NCI-H1694 (cell line): ENCODE data around the gene CHKA.
A peak's percentile ranks its signal among the peaks of the same experiment; 100 is the strongest.

ENCODE experiments used
- DNase-seq: peaks from one replicate; lab custom pipeline; 2025; lab: John Stamatoyannopoulos, UW

The CHKA gene

DNA sequence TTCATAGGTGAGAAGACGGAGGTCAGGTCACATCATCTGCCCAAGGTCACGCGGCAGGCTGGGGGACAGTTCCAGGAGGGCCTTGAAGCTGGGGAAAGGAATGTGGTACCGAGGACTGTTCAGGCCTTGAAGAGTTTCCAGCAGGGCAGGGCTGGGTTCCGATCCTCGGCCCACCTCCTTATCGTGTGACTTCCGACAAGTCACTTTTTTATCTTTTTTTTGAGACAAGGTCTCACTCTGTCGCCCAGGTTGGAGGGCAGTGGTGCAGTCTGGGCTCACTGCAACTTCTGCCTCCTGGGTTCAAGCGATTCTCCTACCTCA lies 90.1 kb downstream of the CHKA start:
- DNase-seq = no peak

DNA sequence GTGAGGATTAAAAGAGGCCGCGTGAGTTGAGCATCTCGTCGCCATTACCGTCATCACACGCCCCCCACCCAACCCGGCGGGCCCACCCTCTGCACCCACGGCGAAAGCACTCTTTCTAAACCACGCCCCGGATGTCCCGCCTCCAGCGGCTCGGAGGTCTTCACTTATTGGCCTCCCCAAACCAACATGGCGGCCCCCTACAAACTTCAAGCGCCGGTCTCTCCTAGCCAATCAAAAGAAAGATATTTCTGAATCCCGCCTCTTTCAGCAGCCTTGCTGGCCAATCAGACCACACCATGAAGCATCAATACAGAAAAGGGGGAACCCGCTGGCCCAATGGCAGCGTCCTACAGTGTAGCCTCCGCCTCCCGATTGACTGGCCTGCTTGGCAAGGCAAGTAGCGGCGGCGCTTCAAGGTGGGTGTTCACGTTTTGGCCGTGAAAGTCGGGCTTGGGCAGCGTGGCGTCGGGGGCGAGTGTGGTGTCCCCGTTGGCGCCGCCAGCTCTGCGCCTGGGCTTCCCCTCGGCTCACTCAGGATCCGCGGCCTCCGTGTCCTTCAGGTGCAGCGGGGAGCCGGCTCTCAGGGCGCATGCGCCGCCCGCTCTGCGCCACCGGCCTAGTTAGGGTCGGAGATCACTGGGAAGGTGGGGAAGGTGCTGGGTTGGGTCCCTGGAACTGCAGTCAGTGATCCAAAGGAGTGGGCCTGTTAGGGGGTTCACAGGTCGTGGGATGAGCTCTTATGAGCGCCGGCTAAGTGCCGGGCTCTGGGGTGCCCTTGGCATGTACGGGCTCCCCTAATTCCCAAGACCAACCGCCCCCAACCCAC lies 90.7 kb downstream of the CHKA start, which contains the start of gene NDUFS8:
Gene NDUFS8 (plus strand): TSS at position 364 of the 826 bp plus-strand sequence. CDS start 1,471 bp downstream, outside the sequence.
- peak; percentile 97 for DNase-seq

DNA sequence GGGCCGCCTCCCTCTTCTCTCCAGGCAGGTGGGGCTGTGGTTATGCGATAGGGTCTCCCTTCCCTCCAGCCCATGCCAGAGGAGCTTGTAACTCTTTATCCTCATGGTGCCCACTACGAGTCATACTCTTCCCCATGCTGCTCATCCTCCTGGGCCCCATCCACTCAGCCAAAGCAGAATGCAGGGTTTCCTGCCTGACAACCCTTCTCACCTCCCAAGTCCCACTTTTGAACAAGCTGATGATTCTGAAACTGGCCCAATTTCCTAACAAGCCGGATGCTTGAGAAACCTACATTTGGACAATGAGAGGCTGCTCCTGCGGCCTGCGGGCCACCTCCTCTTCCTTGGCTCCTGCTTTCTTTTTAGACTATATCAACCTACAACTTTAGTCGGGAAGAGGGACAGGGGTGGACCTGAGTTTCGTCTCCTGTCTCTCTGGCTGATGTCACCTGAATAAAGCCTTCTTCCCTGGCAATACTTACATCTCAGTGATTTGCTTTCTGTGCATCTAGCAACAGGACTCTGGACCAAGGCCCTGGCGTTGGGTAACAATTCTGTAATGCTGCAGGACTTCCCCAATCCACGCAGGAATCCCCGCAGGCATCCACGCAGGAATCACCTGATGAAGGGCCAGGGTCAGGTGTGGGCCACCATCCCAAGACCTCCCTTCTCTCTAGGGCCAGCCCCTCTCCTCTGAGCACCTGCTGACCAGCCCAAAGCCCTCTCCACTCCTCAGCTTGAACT lies 92.2 kb downstream of the CHKA start:
- no peak for DNase-seq

DNA sequence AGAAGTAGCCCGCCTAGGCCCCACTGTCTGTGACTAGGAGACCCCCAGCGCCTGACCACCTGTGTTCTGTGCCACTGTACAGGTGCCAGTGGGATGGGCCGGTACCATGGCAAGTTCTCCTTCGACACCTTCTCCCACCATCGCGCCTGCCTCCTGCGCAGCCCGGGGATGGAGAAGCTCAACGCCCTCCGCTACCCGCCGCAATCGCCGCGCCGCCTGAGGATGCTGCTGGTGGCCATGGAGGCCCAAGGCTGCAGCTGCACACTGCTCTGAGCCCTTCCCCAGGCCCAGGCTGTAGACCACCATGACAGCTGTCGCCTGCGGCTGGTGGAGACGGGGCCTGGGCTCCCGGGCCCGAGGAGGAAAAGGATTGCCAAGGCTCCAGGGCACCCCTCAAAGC lies 93.5 kb downstream of the CHKA start:
- no peak for DNase-seq

DNA sequence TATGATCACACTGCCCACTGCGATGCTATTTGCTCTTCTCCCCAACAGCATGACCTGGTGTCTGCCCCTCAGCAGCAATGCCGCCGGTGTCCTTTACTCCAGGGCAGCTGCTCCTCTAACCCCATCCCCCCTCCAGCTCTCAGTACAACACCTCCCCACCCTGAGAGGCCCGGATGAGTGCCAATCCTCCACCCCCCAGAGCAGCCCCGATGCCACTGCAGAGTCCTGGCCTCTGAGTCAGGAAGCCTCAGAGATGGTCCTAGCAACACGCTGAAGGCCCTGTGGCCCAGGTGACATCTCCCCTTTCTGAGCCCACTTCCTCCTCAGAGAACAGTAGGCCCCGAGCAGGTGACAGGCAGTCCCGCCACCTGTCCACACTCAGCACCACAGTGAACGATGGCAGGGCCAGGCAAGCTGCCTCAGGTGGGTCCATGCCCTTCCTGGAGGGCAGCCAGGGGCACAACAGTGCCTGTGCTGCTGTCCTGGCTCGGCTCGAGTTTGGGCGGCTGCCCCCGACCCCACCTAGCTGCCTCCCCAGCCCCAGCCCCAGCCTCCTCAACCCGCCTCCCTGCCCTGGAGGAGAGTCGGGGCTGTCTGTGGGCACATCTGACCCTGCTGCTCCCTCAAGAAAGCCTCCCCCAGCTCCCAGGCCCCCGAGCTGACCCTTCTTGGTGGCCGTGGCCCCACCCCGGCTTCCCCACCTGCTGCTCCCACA lies 94.6 kb downstream of the CHKA start:
- no peak for DNase-seq

DNA sequence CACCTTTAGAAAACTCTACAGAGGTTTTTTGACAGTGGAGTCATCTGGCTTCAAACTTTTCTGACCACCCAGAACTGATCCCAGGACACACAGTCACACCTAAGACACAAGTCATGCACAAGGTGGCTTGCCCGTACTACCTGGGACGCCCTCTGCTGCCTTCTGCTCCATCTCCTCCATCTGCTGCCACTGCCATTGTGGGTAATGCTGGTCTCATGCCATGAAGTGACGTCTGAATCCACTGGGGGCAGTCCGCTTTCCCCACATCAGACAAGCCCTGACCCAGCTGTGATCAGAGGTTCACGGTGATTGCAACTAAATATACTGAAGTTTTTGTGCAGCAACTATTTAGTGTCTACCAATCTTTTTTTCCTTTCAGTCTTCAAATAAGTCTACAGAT lies 96.1 kb downstream of the CHKA start:
- DNase-seq = no peak

DNA sequence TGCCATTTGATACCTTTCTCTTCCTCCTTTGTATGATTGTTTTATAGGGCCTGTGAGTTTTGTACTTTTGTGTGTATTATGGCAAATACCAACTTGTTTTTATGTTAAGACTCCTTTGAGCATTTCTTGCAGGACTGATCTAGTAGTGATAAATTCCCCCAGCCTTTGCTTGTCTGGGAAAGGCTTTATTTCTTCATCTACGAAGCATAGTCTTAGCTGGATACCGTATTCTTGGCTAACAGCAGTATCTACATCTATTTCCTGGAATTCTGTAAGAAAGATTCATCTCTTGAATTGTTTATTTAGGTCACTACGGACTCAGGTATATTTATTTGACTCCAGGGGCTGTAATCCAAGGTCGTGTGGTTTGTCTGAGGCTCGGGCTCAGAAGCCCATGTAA lies 96.7 kb downstream of the CHKA start:
- no peak for DNase-seq

DNA sequence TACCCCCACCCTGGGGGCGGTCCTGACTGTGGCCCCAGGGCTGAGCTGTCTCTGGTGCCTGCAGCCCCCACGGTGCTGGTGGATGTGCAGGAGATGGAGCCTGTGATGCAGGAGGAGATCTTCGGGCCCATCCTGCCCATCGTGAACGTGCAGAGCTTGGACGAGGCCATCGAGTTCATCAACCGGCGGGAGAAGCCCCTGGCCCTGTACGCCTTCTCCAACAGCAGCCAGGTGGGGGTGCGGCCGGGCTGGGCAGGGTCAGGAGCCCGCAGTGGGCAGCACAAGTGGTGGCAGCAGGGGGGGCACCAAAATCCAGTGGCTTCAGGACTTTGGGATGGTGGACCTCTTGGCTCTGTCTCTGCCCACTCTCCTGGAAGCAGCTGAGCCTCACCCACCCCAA lies 98.7 kb downstream of the CHKA start:
- no peak for DNase-seq

DNA sequence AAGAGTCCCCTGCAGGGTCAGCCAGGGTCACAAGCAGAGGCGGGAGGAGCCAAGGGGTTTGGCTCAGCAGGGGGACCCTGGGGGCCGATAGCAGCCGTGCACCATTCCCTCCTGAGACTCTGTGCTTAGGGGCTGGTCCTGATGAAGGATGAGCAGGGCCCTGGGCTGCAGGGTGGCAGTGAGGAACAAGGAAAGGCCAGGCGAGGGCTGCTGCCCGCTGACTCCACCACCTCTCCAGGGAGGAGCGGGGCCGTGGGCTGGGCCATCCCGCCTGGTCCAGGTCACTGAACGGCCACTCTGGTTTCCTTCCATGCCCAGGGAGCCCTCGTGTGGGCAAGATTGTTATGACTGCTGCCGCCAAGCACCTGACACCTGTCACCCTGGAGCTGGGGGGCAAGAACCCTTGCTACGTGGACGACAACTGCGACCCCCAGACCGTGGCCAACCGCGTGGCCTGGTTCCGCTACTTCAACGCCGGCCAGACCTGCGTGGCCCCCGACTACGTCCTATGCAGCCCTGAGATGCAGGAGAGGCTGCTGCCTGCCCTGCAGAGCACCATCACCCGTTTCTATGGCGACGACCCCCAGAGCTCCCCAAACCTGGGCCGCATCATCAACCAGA lies 99.9 kb downstream of the CHKA start:
- DNase-seq = no peak

DNA sequence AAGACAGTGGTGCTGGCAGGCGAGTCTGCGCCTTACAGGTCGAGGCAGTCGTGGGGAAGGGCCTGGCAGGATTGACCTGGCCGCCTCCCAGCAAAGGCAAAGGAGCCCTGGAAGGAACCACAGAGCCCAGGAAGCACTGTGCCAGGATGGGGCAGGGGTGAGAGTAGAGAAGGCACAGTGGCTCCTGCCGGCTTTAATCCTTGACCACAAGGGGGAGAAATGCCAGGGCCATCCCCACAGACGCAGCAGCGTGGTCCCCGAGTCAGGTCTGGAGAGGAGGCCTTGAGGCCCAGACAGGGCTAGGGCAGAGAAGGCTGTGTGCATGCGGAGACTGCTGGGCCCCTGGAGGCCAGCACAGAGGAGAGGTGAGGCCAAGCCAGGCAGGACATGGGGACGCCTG lies 100.6 kb downstream of the CHKA start:
- DNase-seq = no peak

DNA sequence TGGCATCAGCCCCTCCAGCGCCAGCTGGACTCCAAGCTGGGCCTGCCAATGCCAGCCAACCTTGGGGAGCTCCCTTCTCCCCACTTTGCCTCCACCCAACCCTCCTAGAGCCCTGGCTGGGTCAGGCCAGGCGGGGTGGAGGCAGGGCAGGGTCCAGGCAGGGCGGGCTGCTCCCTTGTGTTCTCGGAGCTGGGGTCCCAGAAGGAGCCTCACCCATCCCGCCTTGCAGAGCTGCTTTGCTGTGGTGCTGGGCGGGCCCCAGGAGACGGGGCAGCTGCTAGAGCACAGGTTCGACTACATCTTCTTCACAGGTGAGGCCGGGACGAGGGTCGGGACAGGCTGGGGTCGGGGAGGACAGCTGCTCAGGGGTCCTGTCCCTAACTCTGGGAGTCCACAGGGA lies 101.7 kb downstream of the CHKA start:
- no peak for DNase-seq

DNA sequence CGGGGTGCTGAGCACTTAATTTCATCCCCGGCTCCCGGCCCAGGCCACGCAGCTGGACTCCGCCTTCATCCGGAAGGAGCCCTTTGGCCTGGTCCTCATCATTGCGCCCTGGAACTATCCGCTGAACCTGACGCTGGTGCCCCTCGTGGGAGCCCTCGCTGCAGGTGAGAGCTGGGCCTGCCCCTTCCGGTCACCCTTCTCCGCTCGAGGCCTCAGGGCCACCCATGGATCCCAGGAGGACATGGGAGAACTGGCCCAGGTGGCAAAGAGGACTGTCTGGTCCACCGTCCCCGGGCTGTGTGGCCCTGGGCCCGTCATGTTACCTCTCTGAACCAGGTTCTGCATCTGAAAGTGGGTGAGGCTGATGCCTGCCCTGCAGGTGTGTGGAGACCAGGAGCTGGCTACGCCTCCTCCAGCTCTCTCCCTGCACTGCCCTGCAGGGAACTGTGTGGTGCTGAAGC lies 102.4 kb downstream of the CHKA start:
- no peak for DNase-seq

DNA sequence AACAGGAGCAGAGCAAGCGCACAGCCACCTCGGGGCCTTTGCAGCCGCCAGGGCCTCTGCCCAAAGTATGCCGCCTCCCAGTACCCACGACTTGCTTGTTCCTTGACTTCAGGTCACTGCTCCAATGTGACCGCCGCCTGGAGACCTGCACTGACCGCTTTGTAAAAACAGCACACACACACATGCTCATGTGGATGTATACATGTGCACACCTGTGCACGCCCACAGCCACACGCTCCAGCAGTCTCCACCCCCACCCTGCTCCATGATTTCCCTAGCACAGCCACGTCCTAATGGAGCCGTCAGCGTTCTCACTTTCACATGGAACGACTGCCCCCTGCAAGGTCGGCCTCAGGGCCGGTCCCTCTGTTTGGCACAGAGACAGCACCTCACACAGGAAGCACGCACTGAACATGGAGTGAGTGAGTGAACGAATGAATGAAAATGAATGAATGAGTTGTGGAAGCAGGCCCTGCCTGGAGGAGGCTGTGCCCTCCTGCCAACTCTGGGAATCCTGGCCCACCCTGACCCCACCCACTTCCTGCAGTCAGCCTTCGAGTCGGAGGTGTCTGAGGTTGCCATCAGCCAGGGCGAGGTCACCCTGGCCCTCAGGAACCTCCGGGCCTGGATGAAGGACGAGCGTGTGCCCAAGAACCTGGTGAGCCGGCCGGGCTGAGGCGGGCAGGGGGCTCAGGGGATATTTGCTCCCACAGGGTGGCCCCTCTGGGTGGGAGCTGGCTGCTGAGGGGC lies 103.0 kb downstream of the CHKA start:
- no peak for DNase-seq

DNA sequence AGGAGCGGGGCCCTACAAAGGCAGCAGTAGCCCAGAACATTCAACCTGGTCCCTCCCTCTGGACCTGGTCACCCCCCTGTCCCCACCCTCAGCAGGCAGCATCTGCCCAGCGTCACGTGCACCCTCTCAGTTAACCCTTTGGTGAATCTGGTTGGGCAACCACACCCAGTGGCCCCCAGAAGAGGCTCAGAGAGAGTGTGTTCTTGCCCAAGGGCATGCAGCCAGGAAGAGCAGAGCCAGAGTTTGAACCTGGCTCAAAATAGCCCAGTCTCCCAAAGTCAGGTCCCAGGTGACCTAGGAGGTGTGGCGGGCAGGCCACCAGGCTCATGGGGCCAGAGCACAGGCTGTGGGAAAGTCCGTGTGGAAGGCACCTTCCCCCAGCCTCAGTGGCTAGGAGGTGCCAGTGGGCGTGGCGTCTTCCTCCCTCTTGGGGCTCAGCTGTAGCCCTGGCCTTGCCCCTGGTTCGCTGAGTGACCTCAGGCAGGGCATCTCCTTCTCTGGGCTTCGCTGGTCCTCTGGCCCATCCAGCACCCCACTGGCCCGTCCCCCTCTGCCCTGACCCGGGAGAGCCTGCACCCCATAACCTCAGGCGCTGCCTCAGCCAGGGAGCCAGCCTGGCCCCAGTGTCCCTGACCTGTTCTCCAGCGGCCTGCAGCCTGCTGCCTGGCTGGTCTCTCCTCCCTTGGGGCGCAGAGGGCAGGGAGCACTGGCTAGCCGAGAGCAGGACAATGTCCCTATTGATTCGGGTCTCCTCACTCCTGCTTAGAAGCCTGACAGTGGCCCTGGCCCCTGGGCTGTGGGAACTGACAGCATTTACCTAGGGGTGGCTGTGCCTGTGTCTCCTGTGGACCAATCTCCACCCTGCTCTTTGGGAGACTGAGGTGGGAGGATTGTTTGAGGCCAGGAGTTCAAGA lies 104.0 kb downstream of the CHKA start:
- DNase-seq = no peak

DNA sequence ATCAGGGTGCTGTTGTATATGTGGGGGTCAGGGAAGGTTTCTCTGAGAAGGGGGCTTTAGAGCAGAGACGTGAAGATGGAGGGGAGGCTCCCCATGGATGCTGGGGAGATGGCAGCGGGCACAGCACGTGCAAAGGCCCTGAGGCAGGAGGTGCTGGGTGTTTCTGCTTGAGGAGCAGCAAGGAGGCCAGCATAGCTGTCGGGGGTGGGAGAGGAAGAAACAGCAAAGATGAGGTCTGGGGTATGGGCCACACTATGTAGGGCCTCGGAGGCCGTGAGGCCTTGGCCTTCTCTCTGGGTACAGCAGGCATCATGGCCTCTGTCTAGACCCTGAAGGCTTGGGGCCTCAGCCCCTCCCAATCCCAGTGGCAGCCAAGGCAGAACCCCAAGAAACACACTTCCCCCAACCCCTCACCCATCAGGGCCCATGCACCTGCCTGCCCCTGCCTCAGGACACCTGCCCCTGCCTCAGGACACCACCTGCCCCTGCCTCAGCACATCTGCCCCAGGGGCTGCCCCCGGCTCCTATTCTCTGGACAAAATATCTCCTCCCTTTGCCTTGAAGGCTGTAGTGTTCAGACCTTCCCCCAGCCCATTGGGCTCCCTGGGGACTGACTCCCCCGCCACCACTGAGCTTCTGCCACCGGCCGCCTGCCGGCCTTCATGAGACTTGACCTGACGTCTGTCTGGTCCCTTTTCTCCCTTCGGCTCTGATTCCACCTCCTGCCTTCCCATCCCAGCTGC lies 104.9 kb downstream of the CHKA start:
- no peak for DNase-seq

DNA sequence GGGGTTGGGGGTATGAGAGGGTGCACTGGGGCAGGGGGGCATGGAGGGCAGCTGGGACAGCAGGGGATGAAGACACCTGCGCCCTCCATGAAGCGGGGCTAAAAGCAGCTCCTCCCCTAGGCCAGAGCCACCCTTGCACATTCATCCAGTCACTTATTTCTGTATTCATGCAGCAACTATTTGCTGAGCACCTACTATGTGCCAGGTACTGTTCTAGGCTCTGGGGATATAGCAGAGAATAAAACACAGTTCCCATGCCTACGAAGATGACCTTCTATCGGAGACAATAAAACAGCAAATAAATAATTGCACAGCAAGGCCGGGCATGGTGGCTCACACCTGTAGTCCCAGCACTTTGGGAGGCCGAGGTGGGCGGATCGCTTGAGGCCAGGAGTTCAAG lies 105.7 kb downstream of the CHKA start:
- no peak for DNase-seq

DNA sequence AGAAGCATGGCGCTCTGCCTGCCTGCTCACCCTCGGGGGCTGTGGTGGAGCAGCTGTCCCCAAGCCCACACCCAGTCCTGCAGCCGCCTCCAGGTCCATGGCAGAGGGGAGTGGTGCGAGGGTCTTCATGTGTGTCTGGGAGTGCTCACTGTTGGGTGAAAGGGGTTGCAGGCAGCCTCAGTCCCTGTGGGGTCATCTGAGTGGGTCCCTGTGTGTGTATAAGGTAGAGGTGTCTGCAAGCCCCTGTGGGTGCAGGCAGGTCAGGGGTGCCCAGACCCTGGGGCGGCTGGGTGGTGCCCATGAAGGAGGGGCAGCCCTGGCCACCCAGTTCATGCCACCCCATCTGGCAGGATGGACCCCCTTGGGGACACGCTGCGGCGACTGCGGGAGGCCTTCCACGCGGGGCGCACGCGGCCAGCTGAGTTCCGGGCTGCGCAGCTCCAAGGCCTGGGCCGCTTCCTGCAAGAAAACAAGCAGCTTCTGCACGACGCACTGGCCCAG lies 106.2 kb downstream of the CHKA start:
- no peak for DNase-seq

DNA sequence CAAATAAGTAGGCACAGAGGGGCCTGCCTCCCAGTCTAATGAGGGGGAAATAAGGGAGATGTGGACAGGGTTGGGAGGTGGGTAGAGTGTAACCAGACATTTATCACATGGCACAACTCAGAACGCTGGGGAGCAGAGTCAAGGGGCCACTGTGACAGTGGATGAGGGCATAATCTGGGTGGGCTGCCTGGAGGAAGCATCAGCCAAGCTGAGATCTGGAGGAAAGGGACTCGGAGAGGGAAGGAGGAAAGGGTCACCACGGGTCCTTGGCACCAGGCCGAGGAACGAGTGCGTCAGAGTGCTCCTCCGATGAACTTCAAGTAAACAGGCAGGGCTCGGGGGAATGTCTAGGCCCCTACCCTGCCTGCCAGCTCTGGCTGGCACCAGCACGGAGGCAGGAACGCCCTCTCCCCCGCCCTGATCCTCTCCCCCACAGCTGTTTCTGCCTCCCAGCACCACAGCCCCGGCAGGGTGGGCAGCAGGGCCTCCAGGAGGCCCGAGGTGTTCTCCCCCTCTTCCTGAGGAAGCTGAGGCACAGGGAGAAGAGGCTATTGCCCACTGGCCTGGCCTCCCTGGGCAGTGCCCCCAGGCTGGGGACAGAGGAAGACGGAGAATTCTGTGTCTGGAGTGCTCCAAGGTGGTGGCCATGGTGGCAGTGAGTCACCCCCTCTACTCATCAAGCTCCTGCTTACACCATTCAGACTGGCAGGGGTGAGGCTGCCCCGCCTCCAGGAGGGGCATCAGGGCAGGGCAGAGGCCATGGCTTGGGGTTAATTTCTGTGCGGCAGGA lies 106.8 kb downstream of the CHKA start:
- no peak for DNase-seq
